ENCODE results near the gene AOAH. TPM values are rescaled to one million over a fixed set of nuclear protein-coding genes. Genes with fewer than 3 reads are reported as not detected.
A peak's percentile ranks its signal among the peaks of the same experiment; 100 is the strongest.
"Not testable (repeated sequence)": the region's sequence is repeated elsewhere in the genome, so short reads cannot be mapped to it uniquely, and the experiment has no call there.

Gene AOAH
- total RNA-seq, 2 experiments from 2014 or later = 15.4 to 18.5 TPM

DNA sequence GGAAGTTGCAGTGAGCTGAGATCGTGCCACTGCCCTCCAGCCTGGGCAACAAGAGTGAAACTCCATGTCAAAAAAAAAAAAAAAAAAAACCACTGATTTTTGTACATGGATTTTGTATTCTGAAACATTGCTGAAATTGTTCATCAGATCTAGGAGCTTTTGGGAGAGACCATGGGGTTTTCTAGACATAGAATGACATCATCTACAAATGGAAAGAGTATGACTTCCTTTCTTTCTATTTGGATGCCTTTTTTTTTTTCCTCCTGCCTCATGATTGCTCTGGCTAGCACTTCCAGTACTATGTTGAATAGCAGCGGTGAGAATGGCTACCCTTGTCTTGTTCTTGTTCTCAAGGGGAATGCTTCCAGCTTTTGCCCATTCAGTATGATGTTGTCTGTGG is 245.5 kb downstream of the AOAH start:
- CTCF ChIA-PET = interaction anchor here (1.5 kb wide), 1 partner anchor 720 kb away, joined by 4 read pairs; no protein-coding TSS in a partner anchor
- no peak for DNase-seq
- POLR2A ChIA-PET = interaction anchor here (0.6 kb wide), 1 partner anchor 357 kb away, joined by 4 read pairs; no protein-coding TSS in a partner anchor
- Mint-ChIP-seq H3K9me3 (peaks cover 9% of the 10 kb centered on the region), H3K4me3 (no peak overlapping the region), H3K27ac (no peak overlapping the region), H3K4me1 (peaks cover 17% of the 10 kb centered on the region), H3K36me3 (ENCODE audit: low read depth) (peaks cover 12% of the 10 kb centered on the region), H3K27me3 (no peaks in the 10 kb centered on the region)

DNA sequence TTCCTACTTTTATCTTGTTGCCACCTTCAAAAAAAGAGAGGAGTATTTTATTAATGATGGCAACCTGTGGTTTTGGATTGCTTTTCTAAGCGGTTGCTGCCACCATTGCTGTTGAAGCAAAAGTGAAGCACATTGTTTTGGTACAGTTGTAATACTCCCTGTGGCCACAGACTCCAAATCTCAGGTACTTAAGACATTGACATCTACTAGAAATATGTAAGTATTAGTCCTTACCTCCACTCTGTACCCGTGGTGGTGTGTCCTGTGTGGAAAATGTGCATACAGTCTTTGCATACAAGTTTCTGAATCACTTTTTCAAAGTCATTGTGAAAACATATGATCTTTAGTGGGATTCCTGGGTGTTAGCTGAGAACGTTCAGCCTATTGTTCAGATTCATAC is 248.9 kb downstream of the AOAH start:
- Mint-ChIP-seq H3K4me3 (no peak overlapping the region), H3K4me1 (peaks cover 22% of the 10 kb centered on the region), H3K27ac (no peak overlapping the region), H3K36me3 (ENCODE audit: low read depth) (peaks cover 7% of the 10 kb centered on the region), H3K9me3 (peaks cover 9% of the 10 kb centered on the region), H3K27me3 (no peaks in the 10 kb centered on the region)
- POLR2A ChIA-PET = interaction anchor here (1.3 kb wide), 1 partner anchor 706 kb away, joined by 3 read pairs; no protein-coding TSS in a partner anchor
- CTCF ChIA-PET = interaction anchor here (1.1 to 3.1 kb wide), 5 partner anchors 12 to 725 kb away, joined by 4 to 17 read pairs (median 9); no protein-coding TSS in a partner anchor
- DNase-seq = no peak

DNA sequence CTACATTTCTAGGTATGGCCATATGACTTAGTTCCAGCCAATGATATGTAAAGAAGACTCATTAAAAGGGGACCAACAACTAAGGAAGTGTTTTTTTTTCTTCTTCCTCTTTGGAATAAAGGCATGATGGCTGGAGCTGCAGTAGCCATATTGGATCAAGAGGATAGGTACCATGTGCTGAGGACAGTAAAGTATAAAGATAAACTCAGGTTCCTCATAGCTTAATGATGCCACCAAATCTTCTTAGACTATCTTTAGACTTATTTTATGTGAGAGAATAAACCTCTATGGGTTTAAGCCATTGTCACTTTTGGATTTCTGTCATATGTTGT is 249.3 kb downstream of the AOAH start:
- POLR2A ChIA-PET = interaction anchor here (1.3 kb wide), 1 partner anchor 707 kb away, joined by 3 read pairs; no protein-coding TSS in a partner anchor
- H3K36me3 Mint-ChIP-seq (ENCODE audit: low read depth) = peaks cover 3% of the 10 kb centered on the region
- CTCF ChIA-PET = interaction anchor here (0.9 to 3.1 kb wide), 5 partner anchors 13 to 725 kb away, joined by 3 to 17 read pairs (median 9); no protein-coding TSS in a partner anchor
- no peak overlapping the region for H3K27ac Mint-ChIP-seq
- DNase-seq = no peak
- H3K4me1 Mint-ChIP-seq = peaks cover 23% of the 10 kb centered on the region
- peaks cover 8% of the 10 kb centered on the region for H3K9me3 Mint-ChIP-seq
- no peaks in the 10 kb centered on the region for H3K27me3 Mint-ChIP-seq
- no peak overlapping the region for H3K4me3 Mint-ChIP-seq

GRCh38 chr7:36474283-36475010 is 249.8 kb downstream of the AOAH start:
- peak; percentile 19 for DNase-seq
- Mint-ChIP-seq H3K9me3 (peaks cover 6% of the 10 kb centered on the region), H3K4me3 (no peak overlapping the region), H3K27me3 (no peaks in the 10 kb centered on the region), H3K27ac (no peak overlapping the region), H3K36me3 (ENCODE audit: low read depth) (no peaks in the 10 kb centered on the region), H3K4me1 (peaks cover 24% of the 10 kb centered on the region)
- ChIA-PET POLR2A (interaction anchor here (1.3 kb wide), 1 partner anchor 707 kb away, joined by 3 read pairs; no protein-coding TSS in a partner anchor), CTCF (interaction anchor here (0.9 to 3.1 kb wide), 5 partner anchors 13 to 726 kb away, joined by 3 to 17 read pairs (median 9); no protein-coding TSS in a partner anchor)

DNA sequence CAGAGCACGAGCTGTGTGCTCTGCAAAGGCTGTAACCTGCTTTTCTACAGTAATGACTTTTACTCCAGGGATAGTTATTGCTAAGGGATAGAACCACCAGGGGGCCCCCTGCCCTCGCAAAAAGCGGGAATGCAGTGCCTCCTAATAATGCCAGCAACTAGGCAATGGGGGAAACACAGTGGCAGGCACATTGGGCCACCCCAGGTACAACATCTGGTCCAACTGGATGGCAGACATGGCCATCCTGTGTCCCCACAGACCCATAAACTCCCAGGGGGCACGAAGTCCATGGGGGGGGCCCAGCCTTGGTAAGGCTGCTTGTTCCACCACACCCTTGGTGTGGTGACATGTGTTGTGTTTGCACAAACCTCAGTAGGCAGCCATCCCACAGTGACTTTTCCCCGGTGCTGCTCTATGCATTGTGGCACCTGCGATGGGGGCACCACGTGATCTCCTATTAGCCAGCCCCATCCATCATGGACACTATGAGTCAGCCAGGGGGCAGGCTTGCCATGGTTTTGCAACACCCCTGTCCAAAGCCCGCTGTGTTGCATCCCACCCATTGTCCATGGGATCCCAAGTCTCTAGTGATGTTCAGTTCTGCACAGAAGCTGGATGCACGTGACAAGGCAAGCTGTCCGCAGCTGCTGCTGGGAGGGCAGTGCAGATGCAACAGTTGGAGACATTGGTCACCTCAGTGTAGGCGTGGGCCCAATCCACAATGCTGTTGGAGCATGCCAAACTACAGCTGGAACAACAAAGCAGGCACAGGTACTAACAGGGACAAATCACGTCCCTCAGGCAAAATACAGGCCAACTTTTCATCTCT is 250.6 kb downstream of the AOAH start:
- Mint-ChIP-seq H3K27me3 (no peaks in the 10 kb centered on the region), H3K27ac (no peak overlapping the region), H3K36me3 (ENCODE audit: low read depth) (no peaks in the 10 kb centered on the region), H3K4me1 (peaks cover 24% of the 10 kb centered on the region), H3K4me3 (no peak overlapping the region), H3K9me3 (no peaks in the 10 kb centered on the region)
- ChIA-PET CTCF (interaction anchor here (0.6 to 3.1 kb wide), 5 partner anchors 14 to 708 kb away, joined by 3 to 17 read pairs (median 9); no protein-coding TSS in a partner anchor), POLR2A (no interaction called here)
- peak; percentile 48 for DNase-seq

DNA sequence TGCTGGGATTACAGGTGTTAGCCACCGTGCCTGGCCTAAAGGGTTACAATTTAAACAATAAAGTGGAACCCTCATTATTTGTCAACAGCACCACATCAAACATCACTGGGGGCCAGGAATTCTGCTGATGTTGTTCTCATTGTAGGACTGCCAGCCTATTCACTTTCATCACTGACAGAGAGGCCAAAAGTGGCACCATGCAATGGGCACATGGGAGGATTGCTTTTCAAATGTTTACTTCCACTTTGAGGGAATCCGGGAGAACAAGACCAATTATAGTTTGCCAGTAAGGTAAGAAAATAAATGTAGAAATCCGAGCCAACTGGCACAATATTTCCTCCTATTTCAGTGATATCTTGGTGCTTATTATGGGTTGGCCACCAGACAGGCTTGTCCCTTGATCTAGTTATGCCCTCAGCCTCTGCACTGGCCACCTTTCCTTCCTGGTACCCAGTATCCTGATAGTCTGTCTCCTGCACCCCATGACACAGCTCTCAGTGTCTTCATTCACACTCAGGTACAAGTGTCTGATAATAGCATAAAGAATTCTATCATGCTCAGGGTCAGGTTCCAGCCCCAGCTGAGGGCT is 252.1 kb downstream of the AOAH start:
- Mint-ChIP-seq H3K27me3 (no peaks in the 10 kb centered on the region), H3K4me3 (no peak overlapping the region), H3K27ac (no peak overlapping the region), H3K9me3 (no peaks in the 10 kb centered on the region), H3K4me1 (peaks cover 24% of the 10 kb centered on the region), H3K36me3 (ENCODE audit: low read depth) (no peaks in the 10 kb centered on the region)
- ChIA-PET POLR2A (no interaction called here), CTCF (interaction anchor here (1.5 to 3.1 kb wide), 2 partner anchors 198 to 206 kb away, joined by 3 to 13 read pairs; no protein-coding TSS in a partner anchor)
- DNase-seq = no peak

- no peak overlapping the region for H3K4me3 Mint-ChIP-seq
- peaks cover 5% of the 10 kb centered on the region for H3K27me3 Mint-ChIP-seq
- peaks cover 2% of the 10 kb centered on the region for H3K36me3 Mint-ChIP-seq (ENCODE audit: low read depth)
- ChIA-PET POLR2A (no interaction called here), CTCF (interaction anchor here (1.5 kb wide), 1 partner anchor 713 kb away, joined by 6 read pairs; no protein-coding TSS in a partner anchor)
- H3K27ac Mint-ChIP-seq = no peak overlapping the region
- peaks cover 12% of the 10 kb centered on the region for H3K4me1 Mint-ChIP-seq
- DNase-seq = no peak
- no peaks in the 10 kb centered on the region for H3K9me3 Mint-ChIP-seq
Observed at GRCh38 chr7:36469236-36469635, 255.1 kb downstream of the AOAH start.

GRCh38 chr7:36468370-36469101 is 255.8 kb downstream of the AOAH start:
- Mint-ChIP-seq H3K4me1 (peaks cover 5% of the 10 kb centered on the region), H3K27me3 (peaks cover 8% of the 10 kb centered on the region), H3K36me3 (ENCODE audit: low read depth) (peaks cover 2% of the 10 kb centered on the region), H3K4me3 (no peak overlapping the region), H3K27ac (no peak overlapping the region), H3K9me3 (no peaks in the 10 kb centered on the region)
- CTCF ChIA-PET = interaction anchor here (1.5 kb wide), 1 partner anchor 713 kb away, joined by 6 read pairs; no protein-coding TSS in a partner anchor
- DNase-seq = no peak
- POLR2A ChIA-PET = no interaction called here

GRCh38 chr7:36466001-36466400 is 258.3 kb downstream of the AOAH start:
- DNase-seq; POLR2A ChIA-PET; H3K27ac Mint-ChIP-seq; H3K4me1 Mint-ChIP-seq; H3K36me3 Mint-ChIP-seq (ENCODE audit: low read depth); H3K9me3 Mint-ChIP-seq; CTCF ChIA-PET; H3K4me3 Mint-ChIP-seq: not testable (repeated sequence)
- H3K27me3 Mint-ChIP-seq = peaks cover 12% of the 10 kb centered on the region

GRCh38 chr7:36464271-36464670 is 260.0 kb downstream of the AOAH start:
- H3K4me1 Mint-ChIP-seq = no peaks in the 10 kb centered on the region
- H3K9me3 Mint-ChIP-seq = no peaks in the 10 kb centered on the region
- H3K4me3 Mint-ChIP-seq = no peak overlapping the region
- POLR2A ChIA-PET = no interaction called here
- CTCF ChIA-PET = interaction anchor here (0.6 kb wide), 1 partner anchor 72 kb away, joined by 4 read pairs; no protein-coding TSS in a partner anchor
- H3K27ac Mint-ChIP-seq = no peak overlapping the region
- DNase-seq = no peak
- H3K36me3 Mint-ChIP-seq (ENCODE audit: low read depth) = peaks cover 2% of the 10 kb centered on the region
- H3K27me3 Mint-ChIP-seq = peaks cover 12% of the 10 kb centered on the region

Data from activated CD4-positive, alpha-beta memory T cell treated with anti-CD3 and anti-CD28 coated beads, Interleukin-2, amount 10 ng/mL, durations not matched to agents 7 days and 5 days (primary cell).